ENCODE data around the gene CCDC192.

DNA sequence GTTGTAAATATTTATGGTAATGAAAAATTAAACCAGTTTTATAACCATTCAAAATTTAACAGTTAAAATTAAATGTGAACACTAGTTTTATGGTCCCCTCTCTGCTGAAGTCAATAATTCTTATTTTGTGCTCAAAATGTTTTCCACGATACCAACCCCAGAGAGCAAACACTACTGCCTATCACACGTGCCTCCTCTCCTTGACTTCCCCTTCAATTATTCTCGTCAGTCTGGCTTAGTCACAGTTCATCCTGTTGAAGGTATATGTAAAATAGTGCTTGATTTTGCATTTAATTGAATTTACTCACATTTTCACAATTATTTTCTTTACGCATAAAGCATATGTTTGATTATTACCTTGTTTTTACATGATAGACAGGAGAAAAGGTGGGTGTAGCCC is 148.8 kb downstream of the CCDC192 start:
- TF ChIP-seq, protein P1, sequence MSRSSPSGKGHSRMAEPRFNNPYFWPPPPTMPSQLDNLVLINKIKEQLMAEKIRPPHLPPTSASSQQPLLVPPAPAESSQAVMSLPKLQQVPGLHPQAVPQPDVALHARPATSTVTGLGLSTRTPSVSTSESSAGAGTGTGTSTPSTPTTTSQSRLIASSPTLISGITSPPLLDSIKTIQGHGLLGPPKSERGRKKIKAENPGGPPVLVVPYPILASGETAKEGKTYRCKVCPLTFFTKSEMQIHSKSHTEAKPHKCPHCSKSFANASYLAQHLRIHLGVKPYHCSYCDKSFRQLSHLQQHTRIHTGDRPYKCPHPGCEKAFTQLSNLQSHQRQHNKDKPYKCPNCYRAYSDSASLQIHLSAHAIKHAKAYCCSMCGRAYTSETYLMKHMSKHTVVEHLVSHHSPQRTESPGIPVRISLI (tag by site-specific recombination; IDR thresholded peaks at IDR 0.05) = no peak
- TF ChIP-seq, protein P2, sequence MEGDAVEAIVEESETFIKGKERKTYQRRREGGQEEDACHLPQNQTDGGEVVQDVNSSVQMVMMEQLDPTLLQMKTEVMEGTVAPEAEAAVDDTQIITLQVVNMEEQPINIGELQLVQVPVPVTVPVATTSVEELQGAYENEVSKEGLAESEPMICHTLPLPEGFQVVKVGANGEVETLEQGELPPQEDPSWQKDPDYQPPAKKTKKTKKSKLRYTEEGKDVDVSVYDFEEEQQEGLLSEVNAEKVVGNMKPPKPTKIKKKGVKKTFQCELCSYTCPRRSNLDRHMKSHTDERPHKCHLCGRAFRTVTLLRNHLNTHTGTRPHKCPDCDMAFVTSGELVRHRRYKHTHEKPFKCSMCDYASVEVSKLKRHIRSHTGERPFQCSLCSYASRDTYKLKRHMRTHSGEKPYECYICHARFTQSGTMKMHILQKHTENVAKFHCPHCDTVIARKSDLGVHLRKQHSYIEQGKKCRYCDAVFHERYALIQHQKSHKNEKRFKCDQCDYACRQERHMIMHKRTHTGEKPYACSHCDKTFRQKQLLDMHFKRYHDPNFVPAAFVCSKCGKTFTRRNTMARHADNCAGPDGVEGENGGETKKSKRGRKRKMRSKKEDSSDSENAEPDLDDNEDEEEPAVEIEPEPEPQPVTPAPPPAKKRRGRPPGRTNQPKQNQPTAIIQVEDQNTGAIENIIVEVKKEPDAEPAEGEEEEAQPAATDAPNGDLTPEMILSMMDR (tag by site-specific recombination; IDR thresholded peaks at IDR 0.05) = no peak
- TF ChIP-seq YY1 (tag by site-specific recombination; IDR thresholded peaks at IDR 0.05) (no peak), YY2 (tag by site-specific recombination; IDR thresholded peaks at IDR 0.05) (no peak), ZNF157 (tag by site-specific recombination; IDR thresholded peaks at IDR 0.05) (no peak), ZNF114 (tag by site-specific recombination; IDR thresholded peaks at IDR 0.05) (no peak), ZNF529 (tag by site-specific recombination; IDR thresholded peaks at IDR 0.05; ENCODE audit: insufficient replicate concordance) (no peak), ZNF530 (tag by site-specific recombination; IDR thresholded peaks at IDR 0.05; ENCODE audit: low read depth) (no peak)
- TF ChIP-seq, protein P3, sequence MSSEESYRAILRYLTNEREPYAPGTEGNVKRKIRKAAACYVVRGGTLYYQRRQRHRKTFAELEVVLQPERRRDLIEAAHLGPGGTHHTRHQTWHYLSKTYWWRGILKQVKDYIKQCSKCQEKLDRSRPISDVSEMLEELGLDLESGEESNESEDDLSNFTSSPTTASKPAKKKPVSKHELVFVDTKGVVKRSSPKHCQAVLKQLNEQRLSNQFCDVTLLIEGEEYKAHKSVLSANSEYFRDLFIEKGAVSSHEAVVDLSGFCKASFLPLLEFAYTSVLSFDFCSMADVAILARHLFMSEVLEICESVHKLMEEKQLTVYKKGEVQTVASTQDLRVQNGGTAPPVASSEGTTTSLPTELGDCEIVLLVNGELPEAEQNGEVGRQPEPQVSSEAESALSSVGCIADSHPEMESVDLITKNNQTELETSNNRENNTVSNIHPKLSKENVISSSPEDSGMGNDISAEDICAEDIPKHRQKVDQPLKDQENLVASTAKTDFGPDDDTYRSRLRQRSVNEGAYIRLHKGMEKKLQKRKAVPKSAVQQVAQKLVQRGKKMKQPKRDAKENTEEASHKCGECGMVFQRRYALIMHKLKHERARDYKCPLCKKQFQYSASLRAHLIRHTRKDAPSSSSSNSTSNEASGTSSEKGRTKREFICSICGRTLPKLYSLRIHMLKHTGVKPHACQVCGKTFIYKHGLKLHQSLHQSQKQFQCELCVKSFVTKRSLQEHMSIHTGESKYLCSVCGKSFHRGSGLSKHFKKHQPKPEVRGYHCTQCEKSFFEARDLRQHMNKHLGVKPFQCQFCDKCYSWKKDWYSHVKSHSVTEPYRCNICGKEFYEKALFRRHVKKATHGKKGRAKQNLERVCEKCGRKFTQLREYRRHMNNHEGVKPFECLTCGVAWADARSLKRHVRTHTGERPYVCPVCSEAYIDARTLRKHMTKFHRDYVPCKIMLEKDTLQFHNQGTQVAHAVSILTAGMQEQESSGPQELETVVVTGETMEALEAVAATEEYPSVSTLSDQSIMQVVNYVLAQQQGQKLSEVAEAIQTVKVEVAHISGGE (tag by site-specific recombination; conservative IDR thresholded peaks at IDR 0.05; ENCODE audit: low read depth) = no peak
- TF ChIP-seq, protein P4, sequence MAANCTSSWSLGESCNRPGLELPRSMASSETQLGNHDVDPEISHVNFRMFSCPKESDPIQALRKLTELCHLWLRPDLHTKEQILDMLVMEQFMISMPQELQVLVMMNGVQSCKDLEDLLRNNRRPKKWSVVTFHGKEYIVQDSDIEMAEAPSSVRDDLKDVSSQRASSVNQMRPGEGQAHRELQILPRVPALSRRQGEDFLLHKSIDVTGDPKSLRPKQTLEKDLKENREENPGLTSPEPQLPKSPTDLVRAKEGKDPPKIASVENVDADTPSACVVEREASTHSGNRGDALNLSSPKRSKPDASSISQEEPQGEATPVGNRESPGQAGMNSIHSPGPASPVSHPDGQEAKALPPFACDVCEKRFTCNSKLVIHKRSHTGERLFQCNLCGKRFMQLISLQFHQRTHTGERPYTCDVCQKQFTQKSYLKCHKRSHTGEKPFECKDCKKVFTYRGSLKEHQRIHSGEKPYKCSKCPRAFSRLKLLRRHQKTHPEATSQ (tag by site-specific recombination; IDR thresholded peaks at IDR 0.05) = no peak
